Measurements from ENCODE around the gene TTC38.

GRCh38 chr22:46286941-46287872 lies 19.4 kb downstream of the TTC38 start:
- TF ChIP-seq CTCF (conservative IDR thresholded peaks at IDR 0.05; ENCODE audit: low read length) (no peak), EZH2phosphoT487 (IDR thresholded peaks at IDR 0.05; ENCODE audit: borderline replicate concordance) (no peak)
